Measurements from ENCODE around the gene PNCK. TPM values are rescaled to one million over a fixed set of nuclear protein-coding genes. Genes with fewer than 3 reads are reported as not detected.

PNCK gene
- total and polyA plus RNA-seq, 2 of the 13 experiments (the other 11 are each of a cell fraction or from before 2014, with no cell fraction given), result 33.1 TPM; not detected in 1

DNA sequence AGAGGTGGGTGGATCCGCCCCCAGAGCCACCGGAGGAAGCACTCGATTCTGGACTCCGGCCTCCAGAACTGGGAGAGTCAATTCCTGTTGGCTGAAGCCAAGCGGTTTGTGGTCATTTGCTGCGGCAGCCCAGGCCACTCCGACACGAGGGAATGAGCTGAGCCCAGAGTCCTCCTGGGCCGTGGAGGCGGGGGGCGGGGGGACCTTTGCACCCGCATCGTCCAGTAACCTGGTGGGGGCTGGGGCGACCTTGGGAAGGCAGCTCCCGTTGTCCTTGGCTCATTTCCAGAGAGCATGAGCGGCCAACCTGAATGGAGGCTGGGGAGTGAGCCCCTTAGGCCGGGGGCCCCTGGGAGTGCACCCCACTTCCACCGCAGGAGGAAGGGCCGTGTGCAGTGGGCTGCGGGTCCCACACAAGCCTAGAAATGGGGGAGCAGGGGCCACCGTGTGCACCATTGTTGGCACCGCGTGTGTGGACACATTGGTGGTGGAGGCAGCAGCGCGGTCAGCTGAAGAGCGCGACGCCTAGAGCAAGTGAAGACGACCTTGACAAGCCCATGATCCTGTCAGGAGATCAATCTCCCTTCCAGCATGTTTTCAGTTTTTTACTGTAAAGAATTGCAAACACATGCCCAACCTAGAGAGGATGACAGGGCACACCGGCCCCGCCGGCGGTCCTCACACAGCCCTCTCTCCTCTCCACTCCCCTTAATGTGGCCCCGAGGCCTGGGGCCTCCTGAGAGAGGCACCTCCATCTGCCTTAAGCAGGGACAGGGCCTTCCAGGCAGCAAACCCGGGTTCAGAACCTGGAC is 46.5 kb downstream of the PNCK start (continued):
- TF ChIP-seq, protein P1, sequence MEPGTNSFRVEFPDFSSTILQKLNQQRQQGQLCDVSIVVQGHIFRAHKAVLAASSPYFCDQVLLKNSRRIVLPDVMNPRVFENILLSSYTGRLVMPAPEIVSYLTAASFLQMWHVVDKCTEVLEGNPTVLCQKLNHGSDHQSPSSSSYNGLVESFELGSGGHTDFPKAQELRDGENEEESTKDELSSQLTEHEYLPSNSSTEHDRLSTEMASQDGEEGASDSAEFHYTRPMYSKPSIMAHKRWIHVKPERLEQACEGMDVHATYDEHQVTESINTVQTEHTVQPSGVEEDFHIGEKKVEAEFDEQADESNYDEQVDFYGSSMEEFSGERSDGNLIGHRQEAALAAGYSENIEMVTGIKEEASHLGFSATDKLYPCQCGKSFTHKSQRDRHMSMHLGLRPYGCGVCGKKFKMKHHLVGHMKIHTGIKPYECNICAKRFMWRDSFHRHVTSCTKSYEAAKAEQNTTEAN (CRISPR knock-in tag; conservative IDR thresholded peaks at IDR 0.05), result peak; percentile 43; the same call in 1 of the 2 replicates
- TF ChIP-seq ZNF841 (CRISPR knock-in tag; IDR thresholded peaks at IDR 0.05; ENCODE audit: borderline replicate concordance) (no peak), KMT2B (CRISPR knock-in tag; IDR thresholded peaks at IDR 0.05) (peak; percentile 31; the same call in 1 of the 2 replicates), MED8 (CRISPR knock-in tag; IDR thresholded peaks at IDR 0.05; ENCODE audit: insufficient replicate concordance) (peak; percentile 94), SOX13 (IDR thresholded peaks at IDR 0.05) (no peak), SOX13 (CRISPR knock-in tag; conservative IDR thresholded peaks at IDR 0.05 in 1 of 2, IDR thresholded peaks at IDR 0.05 in 1 of 2) (peak in 1 of 2 experiments; percentile 55; a peak in 2 of 4 replicates), ZNF644 (CRISPR knock-in tag; IDR thresholded peaks at IDR 0.05; ENCODE audit: low read depth) (no peak), FOXC1 (CRISPR knock-in tag; IDR thresholded peaks at IDR 0.05; ENCODE audit: borderline replicate concordance) (0 out of 2 replicates have a peak, but pooled peaks have one; percentile 11), ETV5 (CRISPR knock-in tag; IDR thresholded peaks at IDR 0.05; ENCODE audit: borderline replicate concordance) (peak; percentile 28; the same call in 1 of the 2 replicates), ZBTB7B (CRISPR knock-in tag; IDR thresholded peaks at IDR 0.05) (peak; percentile 72; the same call in 1 of the 2 replicates), ZNF790 (CRISPR knock-in tag; IDR thresholded peaks at IDR 0.05; ENCODE audit: borderline replicate concordance) (no peak), HDAC1 (CRISPR knock-in tag; IDR thresholded peaks at IDR 0.05) (0 out of 2 replicates have a peak, but pooled peaks have one; percentile 19), ARNT2 (CRISPR knock-in tag; IDR thresholded peaks at IDR 0.05; ENCODE audit: low read depth) (no peak), ZNF430 (CRISPR knock-in tag; IDR thresholded peaks at IDR 0.05) (peak; percentile 17; the same call in 1 of the 2 replicates), FIP1L1 (IDR thresholded peaks at IDR 0.05; ENCODE audit: borderline replicate concordance, insufficient read depth, low read depth, low read length) (no peak), ZNF557 (CRISPR knock-in tag; IDR thresholded peaks at IDR 0.05) (no peak), FOXO1 (CRISPR knock-in tag; IDR thresholded peaks at IDR 0.05) (0 out of 2 replicates have a peak, but pooled peaks have one; percentile 33), NR2C2 (CRISPR knock-in tag; IDR thresholded peaks at IDR 0.05; ENCODE audit: borderline replicate concordance) (peak; percentile 64), ZNF484 (CRISPR knock-in tag; IDR thresholded peaks at IDR 0.05; ENCODE audit: borderline replicate concordance, low read depth) (no peak), ZNF652 (CRISPR knock-in tag; IDR thresholded peaks at IDR 0.05; ENCODE audit: borderline replicate concordance, low read depth) (no peak)
- TF ChIP-seq, protein P2, sequence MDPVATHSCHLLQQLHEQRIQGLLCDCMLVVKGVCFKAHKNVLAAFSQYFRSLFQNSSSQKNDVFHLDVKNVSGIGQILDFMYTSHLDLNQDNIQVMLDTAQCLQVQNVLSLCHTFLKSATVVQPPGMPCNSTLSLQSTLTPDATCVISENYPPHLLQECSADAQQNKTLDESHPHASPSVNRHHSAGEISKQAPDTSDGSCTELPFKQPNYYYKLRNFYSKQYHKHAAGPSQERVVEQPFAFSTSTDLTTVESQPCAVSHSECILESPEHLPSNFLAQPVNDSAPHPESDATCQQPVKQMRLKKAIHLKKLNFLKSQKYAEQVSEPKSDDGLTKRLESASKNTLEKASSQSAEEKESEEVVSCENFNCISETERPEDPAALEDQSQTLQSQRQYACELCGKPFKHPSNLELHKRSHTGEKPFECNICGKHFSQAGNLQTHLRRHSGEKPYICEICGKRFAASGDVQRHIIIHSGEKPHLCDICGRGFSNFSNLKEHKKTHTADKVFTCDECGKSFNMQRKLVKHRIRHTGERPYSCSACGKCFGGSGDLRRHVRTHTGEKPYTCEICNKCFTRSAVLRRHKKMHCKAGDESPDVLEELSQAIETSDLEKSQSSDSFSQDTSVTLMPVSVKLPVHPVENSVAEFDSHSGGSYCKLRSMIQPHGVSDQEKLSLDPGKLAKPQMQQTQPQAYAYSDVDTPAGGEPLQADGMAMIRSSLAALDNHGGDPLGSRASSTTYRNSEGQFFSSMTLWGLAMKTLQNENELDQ (CRISPR knock-in tag; IDR thresholded peaks at IDR 0.05; ENCODE audit: borderline replicate concordance), result no peak
- TF ChIP-seq, protein P3, sequence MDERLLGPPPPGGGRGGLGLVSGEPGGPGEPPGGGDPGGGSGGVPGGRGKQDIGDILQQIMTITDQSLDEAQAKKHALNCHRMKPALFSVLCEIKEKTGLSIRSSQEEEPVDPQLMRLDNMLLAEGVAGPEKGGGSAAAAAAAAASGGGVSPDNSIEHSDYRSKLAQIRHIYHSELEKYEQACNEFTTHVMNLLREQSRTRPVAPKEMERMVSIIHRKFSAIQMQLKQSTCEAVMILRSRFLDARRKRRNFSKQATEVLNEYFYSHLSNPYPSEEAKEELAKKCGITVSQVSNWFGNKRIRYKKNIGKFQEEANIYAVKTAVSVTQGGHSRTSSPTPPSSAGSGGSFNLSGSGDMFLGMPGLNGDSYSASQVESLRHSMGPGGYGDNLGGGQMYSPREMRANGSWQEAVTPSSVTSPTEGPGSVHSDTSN (CRISPR knock-in tag; IDR thresholded peaks at IDR 0.05), result no peak

All from HepG2 (cell line).